Prostate gland (tissue), 2 donors: ENCODE data around the gene FBXW2. TPM values are rescaled to one million over a fixed set of nuclear protein-coding genes. Genes with fewer than 3 reads are reported as not detected.

Experiments used
- DNase-seq: peaks from one replicate; pipeline ENCODE4 v3.0.0-alpha.2; 2019; ENCODE audit warnings: low spot score
- H3K27ac ChIP-seq, 2 donors: fragments of 200-600 bp; sonication (generic); 2 replicates each; pipeline ENCODE4 v1.5.1; 2017 to 2019
- H3K27me3 ChIP-seq: fragments of 200-600 bp; sonication (generic); replicated peaks from 2 replicates; pipeline ENCODE4 v1.5.1; 2019; ENCODE audit not compliant: insufficient read depth
- H3K36me3 ChIP-seq, 2 donors: fragments of 200-600 bp; sonication (generic); 1 replicate in 1 of 2; 2 replicates in 1 of 2; pipeline versions ENCODE4 v1.5.1 to v1.8.1; 2017 to 2019
- H3K4me1 ChIP-seq: fragments of 200-600 bp; sonication (generic); replicated peaks from 2 replicates; pipeline ENCODE4 v1.5.1; 2019
- H3K4me3 ChIP-seq, 2 donors: fragments of 200-600 bp; sonication (generic); 2 replicates each; pipeline ENCODE4 v1.5.1; 2017 to 2019
- H3K9me3 ChIP-seq: fragments of 200-600 bp; sonication (generic); 2 replicates; pipeline ENCODE4 v1.5.1; 2017
- CTCF ChIP-seq, 4 experiments: fragments of 200-600 bp in 2 of 4; fragments of 450-650 bp in 2 of 4; sonication (generic) in 2 of 4; IDR thresholded peaks; 1 replicate in 3 of 4; 2 replicates in 1 of 4; pipeline ENCODE4 v1.5.1; 2016 to 2019; ENCODE audit warnings: antibody characterized with exemption in 4 of 4, mild to moderate bottlenecking in 2 of 4, moderate library complexity in 2 of 4
- POLR2A ChIP-seq: fragments of 450-650 bp; IDR thresholded peaks from one replicate; pipeline ENCODE4 v1.6.1; 2016; ENCODE audit warnings: antibody characterized with exemption, mild to moderate bottlenecking
- POLR2AphosphoS5 ChIP-seq: sonication (generic); formaldehyde crosslinking; IDR thresholded peaks from one replicate; pipeline ENCODE4 v1.6.1; 2017; ENCODE audit warnings: antibody characterized with exemption
- WGBS: methylation state at CpG from one replicate; pipeline ENCODE4 v1.1.5; 2018; 5-methylcytosine and 5-hydroxymethylcytosine counted together
- intact Hi-C: fragments of 100-400 bp; cut with DNase I; formaldehyde crosslinking; loops from one replicate; pipeline ENCODE4 v1.14.2; 2022
- total RNA-seq, 2 donors: library from RNA; depleted of rRNA; stranded (reverse); fragments of >200 nt; gene quantifications; one replicate each; pipeline ENCODE4 v1.1.0, GENCODE V29; 2016

The FBXW2 gene
- total RNA-seq, 2 donors from 2014 or later, result 38.3 to 57.1 TPM

- H3K4me1 ChIP-seq, result no peaks in the 10 kb centered on the region
- no peak for TF ChIP-seq POLR2A
- TF ChIP-seq CTCF (IDR thresholded peaks at IDR 0.05), result no peak
- no peak for TF ChIP-seq POLR2AphosphoS5
- no peak overlapping the region for H3K27ac ChIP-seq
- H3K27me3 ChIP-seq, result no peaks in the 10 kb centered on the region
- no peak for DNase-seq
- 93% methylated on average over 4 of the region's 4 CpGs for WGBS
- intact Hi-C loops, result no loop called here
- no peaks in the 10 kb centered on the region for H3K9me3 ChIP-seq
- no peaks in the 10 kb centered on the region for H3K36me3 ChIP-seq
- no peak overlapping the region for H3K4me3 ChIP-seq
Observed at GRCh38 chr9:120720404-120720803, 72.8 kb downstream of the FBXW2 start.

GRCh38 chr9:120718316-120718715 lies 74.9 kb downstream of the FBXW2 start:
- intact Hi-C loops, result loop anchor here (10.0 kb wide), 2 partner anchors 76 to 206 kb away; partner anchors contain the start of genes FBXW2 and TRAF1
- 63% methylated on average over 3 of the region's 3 CpGs for WGBS
- Histone ChIP-seq H3K9me3 (no peaks in the 10 kb centered on the region), H3K4me3 (no peak overlapping the region), H3K27ac (no peak overlapping the region), H3K4me1 (no peaks in the 10 kb centered on the region), H3K27me3 (no peaks in the 10 kb centered on the region), H3K36me3 (no peaks in the 10 kb centered on the region)
- TF ChIP-seq POLR2A (no peak), CTCF (IDR thresholded peaks at IDR 0.05) (no peak), POLR2AphosphoS5 (no peak)
- DNase-seq, result no peak

- intact Hi-C loops, result loop anchor here (10.0 kb wide), 2 partner anchors 78 to 208 kb away; partner anchors contain the start of genes FBXW2 and TRAF1
- 87% methylated on average over 2 of the region's 2 CpGs for WGBS
- H3K27ac ChIP-seq, result no peak overlapping the region
- no peak for TF ChIP-seq POLR2A
- no peak for TF ChIP-seq CTCF (IDR thresholded peaks at IDR 0.05)
- no peak for TF ChIP-seq POLR2AphosphoS5
- H3K4me1 ChIP-seq, result no peaks in the 10 kb centered on the region
- H3K27me3 ChIP-seq, result no peaks in the 10 kb centered on the region
- no peaks in the 10 kb centered on the region for H3K36me3 ChIP-seq
- no peak overlapping the region for H3K4me3 ChIP-seq
- H3K9me3 ChIP-seq, result no peaks in the 10 kb centered on the region
- no peak for DNase-seq
Observed at GRCh38 chr9:120717176-120717575, 76.0 kb downstream of the FBXW2 start.

- whole genome bisulfite sequencing, result 82% methylated on average over 5 of the region's 5 CpGs
Observed at GRCh38 chr9:120716483-120716882, 76.7 kb downstream of the FBXW2 start.

More at GRCh38 chr9:120716483-120716882, 76.7 kb downstream of the FBXW2 start:
- intact Hi-C loops, result loop anchor here (10.0 kb wide), 2 partner anchors 78 to 208 kb away; partner anchors contain the start of genes FBXW2 and TRAF1
- TF ChIP-seq CTCF (IDR thresholded peaks at IDR 0.05) (no peak), POLR2A (no peak), POLR2AphosphoS5 (no peak)
- no peaks in the 10 kb centered on the region for H3K27me3 ChIP-seq
- H3K36me3 ChIP-seq, result no peaks in the 10 kb centered on the region
- DNase-seq, result no peak
- H3K4me3 ChIP-seq, result no peak overlapping the region
- H3K9me3 ChIP-seq, result no peaks in the 10 kb centered on the region
- no peak overlapping the region for H3K27ac ChIP-seq
- H3K4me1 ChIP-seq, result no peaks in the 10 kb centered on the region
